ENCODE results near the gene KCTD16. TPM values are rescaled to one million over a fixed set of nuclear protein-coding genes. Genes with fewer than 3 reads are reported as not detected.
A peak's percentile ranks its signal among the peaks of the same experiment; 100 is the strongest.

Gene KCTD16
- total RNA-seq, 1 donor from 2014 or later, result 24.3 TPM

DNA sequence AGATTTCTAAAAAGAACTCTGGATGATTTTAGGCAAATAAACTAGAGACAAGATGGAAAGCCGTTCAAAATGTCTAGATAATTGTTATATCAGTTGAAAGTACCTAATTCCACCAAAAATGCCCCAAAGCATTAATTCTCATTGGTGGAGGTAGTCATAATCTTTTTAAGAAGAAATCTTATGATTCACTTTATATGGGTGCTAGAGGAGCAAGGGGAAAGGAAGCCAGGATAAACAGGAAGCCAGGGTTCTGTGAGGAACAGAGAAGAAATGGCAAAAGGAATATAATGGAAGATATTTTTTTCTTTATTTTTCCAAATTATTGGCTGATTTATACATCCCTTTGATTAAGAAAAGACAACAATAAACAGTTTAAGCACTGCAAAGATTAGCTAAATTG, 8.0 kb upstream of the KCTD16 start:
- H3K4me3 Mint-ChIP-seq (ENCODE audit: low read depth), result no peak overlapping the region

DNA sequence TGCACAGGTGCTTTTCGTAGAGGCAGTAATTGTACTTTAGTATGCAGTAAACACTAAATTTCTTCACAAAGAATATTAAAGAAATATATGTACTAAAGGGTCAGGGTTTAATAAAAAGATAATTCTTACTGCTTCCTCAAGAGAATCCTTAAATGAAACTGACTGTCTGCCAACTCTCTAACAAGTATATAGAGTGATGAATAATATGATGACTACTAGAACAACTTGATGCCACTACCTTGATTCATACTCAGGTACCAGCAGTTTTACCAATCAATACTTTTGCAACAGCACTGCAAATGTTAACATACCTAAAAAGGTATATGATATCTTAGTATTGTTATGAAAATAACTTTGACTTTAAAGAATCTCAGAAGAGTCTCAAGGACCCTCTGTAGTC, 4.0 kb upstream of the KCTD16 start:
- peaks cover 17% of the 10 kb centered on the region for H3K4me1 Mint-ChIP-seq (ENCODE audit: low read depth)
- DNase-seq (ENCODE audit: low spot score, unreplicated experiment), result no peak
- TF ChIP-seq, protein P1, sequence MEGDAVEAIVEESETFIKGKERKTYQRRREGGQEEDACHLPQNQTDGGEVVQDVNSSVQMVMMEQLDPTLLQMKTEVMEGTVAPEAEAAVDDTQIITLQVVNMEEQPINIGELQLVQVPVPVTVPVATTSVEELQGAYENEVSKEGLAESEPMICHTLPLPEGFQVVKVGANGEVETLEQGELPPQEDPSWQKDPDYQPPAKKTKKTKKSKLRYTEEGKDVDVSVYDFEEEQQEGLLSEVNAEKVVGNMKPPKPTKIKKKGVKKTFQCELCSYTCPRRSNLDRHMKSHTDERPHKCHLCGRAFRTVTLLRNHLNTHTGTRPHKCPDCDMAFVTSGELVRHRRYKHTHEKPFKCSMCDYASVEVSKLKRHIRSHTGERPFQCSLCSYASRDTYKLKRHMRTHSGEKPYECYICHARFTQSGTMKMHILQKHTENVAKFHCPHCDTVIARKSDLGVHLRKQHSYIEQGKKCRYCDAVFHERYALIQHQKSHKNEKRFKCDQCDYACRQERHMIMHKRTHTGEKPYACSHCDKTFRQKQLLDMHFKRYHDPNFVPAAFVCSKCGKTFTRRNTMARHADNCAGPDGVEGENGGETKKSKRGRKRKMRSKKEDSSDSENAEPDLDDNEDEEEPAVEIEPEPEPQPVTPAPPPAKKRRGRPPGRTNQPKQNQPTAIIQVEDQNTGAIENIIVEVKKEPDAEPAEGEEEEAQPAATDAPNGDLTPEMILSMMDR (IDR thresholded peaks at IDR 0.05; ENCODE audit: unreplicated experiment), result no peak
- peaks cover 7% of the 10 kb centered on the region for H3K36me3 Mint-ChIP-seq (ENCODE audit: insufficient read depth)
- H3K27me3 Mint-ChIP-seq, result no peaks in the 10 kb centered on the region
- no peak overlapping the region for H3K4me3 Mint-ChIP-seq (ENCODE audit: low read depth)
- no peak overlapping the region for H3K27ac Mint-ChIP-seq
- H3K9me3 Mint-ChIP-seq (ENCODE audit: low read depth), result no peaks in the 10 kb centered on the region

More for the DNA sequence above, 8.0 kb upstream of the KCTD16 start:
- TF ChIP-seq, protein P1 (IDR thresholded peaks at IDR 0.05; ENCODE audit: unreplicated experiment), result no peak
- Mint-ChIP-seq H3K36me3 (ENCODE audit: insufficient read depth) (peaks cover 14% of the 10 kb centered on the region), H3K27me3 (no peaks in the 10 kb centered on the region), H3K27ac (no peak overlapping the region), H3K9me3 (ENCODE audit: low read depth) (no peaks in the 10 kb centered on the region), H3K4me1 (ENCODE audit: low read depth) (no peaks in the 10 kb centered on the region)
- DNase-seq (ENCODE audit: low spot score, unreplicated experiment), result no peak

DNA sequence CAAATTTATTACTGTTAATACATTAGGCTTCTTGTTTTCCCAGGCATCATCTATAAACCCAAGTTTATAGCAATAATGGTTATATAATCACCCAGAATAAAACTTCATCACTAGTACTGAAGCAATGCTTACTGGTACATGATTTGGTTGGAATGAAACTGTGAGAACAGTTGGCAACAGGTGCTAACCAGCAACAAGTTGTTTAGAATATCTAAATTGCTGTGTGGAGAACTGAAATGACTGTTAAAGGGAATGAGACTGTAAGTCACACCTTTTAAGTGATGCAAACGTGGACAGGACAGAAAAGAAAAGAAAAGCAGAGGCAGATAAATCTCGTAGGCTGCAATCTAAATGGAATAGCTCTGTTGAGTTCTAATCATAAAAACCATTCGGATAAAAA, 2.7 kb upstream of the KCTD16 start:
- Mint-ChIP-seq H3K4me1 (ENCODE audit: low read depth) (peaks cover 17% of the 10 kb centered on the region), H3K36me3 (ENCODE audit: insufficient read depth) (peaks cover 4% of the 10 kb centered on the region), H3K4me3 (ENCODE audit: low read depth) (no peak overlapping the region), H3K27me3 (peaks cover under 1% of the 10 kb centered on the region), H3K9me3 (ENCODE audit: low read depth) (no peaks in the 10 kb centered on the region), H3K27ac (no peak overlapping the region)
- no peak for DNase-seq (ENCODE audit: low spot score, unreplicated experiment)
- TF ChIP-seq, protein P1 (IDR thresholded peaks at IDR 0.05; ENCODE audit: unreplicated experiment), result no peak

DNA sequence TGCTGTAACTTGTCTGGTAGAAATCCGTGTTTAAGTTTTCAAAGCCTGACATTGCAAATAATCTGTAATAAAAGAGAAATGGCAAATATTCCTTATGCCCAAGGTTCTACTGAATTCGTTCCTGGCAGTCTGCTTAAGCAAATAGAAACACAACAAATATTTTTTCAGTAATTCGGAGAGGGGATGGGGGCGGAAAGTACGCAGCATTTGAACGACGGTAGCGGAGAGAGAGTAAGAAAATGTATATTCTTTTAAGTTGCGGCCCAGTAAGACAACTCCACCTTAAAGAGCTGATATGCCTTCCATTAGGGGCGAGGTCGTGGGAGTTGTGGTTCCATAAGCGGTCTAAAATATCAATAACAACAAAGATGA, 783 bp upstream of the KCTD16 start:
- TF ChIP-seq, protein P1 (IDR thresholded peaks at IDR 0.05; ENCODE audit: unreplicated experiment), result no peak
- DNase-seq (ENCODE audit: low spot score, unreplicated experiment), result no peak
- H3K27me3 Mint-ChIP-seq, result peaks cover 11% of the 10 kb centered on the region
- no peaks in the 10 kb centered on the region for H3K36me3 Mint-ChIP-seq (ENCODE audit: insufficient read depth)
- H3K4me3 Mint-ChIP-seq (ENCODE audit: low read depth), result peak overlapping the region; percentile 91
- H3K4me1 Mint-ChIP-seq (ENCODE audit: low read depth), result peaks cover 17% of the 10 kb centered on the region
- H3K27ac Mint-ChIP-seq, result peak overlapping the region; percentile 89
- no peaks in the 10 kb centered on the region for H3K9me3 Mint-ChIP-seq (ENCODE audit: low read depth)

DNA sequence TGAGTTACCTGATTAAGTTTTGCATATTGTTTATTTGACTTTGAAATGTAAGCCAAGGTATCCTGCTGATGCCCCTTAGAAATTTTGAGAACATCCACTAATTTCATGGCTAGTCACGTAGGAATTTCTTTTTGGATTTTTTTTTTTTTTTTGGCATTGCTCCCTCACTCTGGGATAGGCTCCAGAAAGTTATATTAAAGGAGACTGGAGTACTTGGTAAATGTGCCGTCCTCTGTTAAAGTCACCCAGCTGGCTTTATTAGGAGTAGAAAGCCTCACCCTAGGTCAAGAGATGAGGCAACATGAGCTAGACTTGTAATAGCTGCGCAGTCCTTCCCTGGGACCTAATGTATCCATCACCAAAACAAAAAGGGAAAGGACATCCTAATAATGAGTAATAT, 3.1 kb downstream of the KCTD16 start:
- Mint-ChIP-seq H3K27me3 (peaks cover 11% of the 10 kb centered on the region), H3K36me3 (ENCODE audit: insufficient read depth) (no peaks in the 10 kb centered on the region), H3K27ac (no peak overlapping the region), H3K4me1 (ENCODE audit: low read depth) (peaks cover 15% of the 10 kb centered on the region), H3K9me3 (ENCODE audit: low read depth) (no peaks in the 10 kb centered on the region), H3K4me3 (ENCODE audit: low read depth) (no peak overlapping the region)
- no peak for DNase-seq (ENCODE audit: low spot score, unreplicated experiment)
- TF ChIP-seq, protein P1 (IDR thresholded peaks at IDR 0.05; ENCODE audit: unreplicated experiment), result no peak

Measured in progenitor cell of endocrine pancreas (in vitro differentiated cells).